Measurements from ENCODE around the gene TRIB2. TPM values are rescaled to one million over a fixed set of nuclear protein-coding genes. Genes with fewer than 3 reads are reported as not detected.

TRIB2 gene
- total RNA-seq, 1 donor, result 79.6 TPM

GRCh38 chr2:12694990-12695774, 21.6 kb upstream of the TRIB2 start:
- Histone ChIP-seq H4K20me1 (ENCODE audit: insufficient read depth, low read length) (no peaks in the 10 kb centered on the region), H3K27me3 (ENCODE audit: insufficient read depth, low read length) (no peaks in the 10 kb centered on the region), H3K4me2 (ENCODE audit: insufficient read depth, low read length) (no peak overlapping the region), H2AFZ (ENCODE audit: low read length) (no peak overlapping the region), H3K9me3 (ENCODE audit: low read depth, low read length) (no peaks in the 10 kb centered on the region), H3K79me2 (ENCODE audit: insufficient read depth, low read length) (no peaks in the 10 kb centered on the region), H3K27ac (ENCODE audit: low read depth, low read length) (no peak overlapping the region), H3K4me1 (ENCODE audit: insufficient read depth, low read length) (no peaks in the 10 kb centered on the region), H3K4me3 (ENCODE audit: insufficient read depth, low read length) (no peak overlapping the region), H3K36me3 (ENCODE audit: insufficient read depth, low read length) (no peaks in the 10 kb centered on the region)
- DNase-seq (ENCODE audit: insufficient read length, low spot score, missing footprints), result no peak
- TF ChIP-seq, protein P1, sequence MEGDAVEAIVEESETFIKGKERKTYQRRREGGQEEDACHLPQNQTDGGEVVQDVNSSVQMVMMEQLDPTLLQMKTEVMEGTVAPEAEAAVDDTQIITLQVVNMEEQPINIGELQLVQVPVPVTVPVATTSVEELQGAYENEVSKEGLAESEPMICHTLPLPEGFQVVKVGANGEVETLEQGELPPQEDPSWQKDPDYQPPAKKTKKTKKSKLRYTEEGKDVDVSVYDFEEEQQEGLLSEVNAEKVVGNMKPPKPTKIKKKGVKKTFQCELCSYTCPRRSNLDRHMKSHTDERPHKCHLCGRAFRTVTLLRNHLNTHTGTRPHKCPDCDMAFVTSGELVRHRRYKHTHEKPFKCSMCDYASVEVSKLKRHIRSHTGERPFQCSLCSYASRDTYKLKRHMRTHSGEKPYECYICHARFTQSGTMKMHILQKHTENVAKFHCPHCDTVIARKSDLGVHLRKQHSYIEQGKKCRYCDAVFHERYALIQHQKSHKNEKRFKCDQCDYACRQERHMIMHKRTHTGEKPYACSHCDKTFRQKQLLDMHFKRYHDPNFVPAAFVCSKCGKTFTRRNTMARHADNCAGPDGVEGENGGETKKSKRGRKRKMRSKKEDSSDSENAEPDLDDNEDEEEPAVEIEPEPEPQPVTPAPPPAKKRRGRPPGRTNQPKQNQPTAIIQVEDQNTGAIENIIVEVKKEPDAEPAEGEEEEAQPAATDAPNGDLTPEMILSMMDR (IDR thresholded peaks at IDR 0.05; ENCODE audit: extremely low read depth, low read depth, low read length), result no peak

- Histone ChIP-seq H3K27ac (ENCODE audit: low read depth, low read length) (no peak overlapping the region), H3K4me2 (ENCODE audit: insufficient read depth, low read length) (no peak overlapping the region), H3K27me3 (ENCODE audit: insufficient read depth, low read length) (no peaks in the 10 kb centered on the region), H3K4me1 (ENCODE audit: insufficient read depth, low read length) (peaks cover 20% of the 10 kb centered on the region), H3K9me3 (ENCODE audit: low read depth, low read length) (no peaks in the 10 kb centered on the region), H2AFZ (ENCODE audit: low read length) (no peak overlapping the region), H3K4me3 (ENCODE audit: insufficient read depth, low read length) (no peak overlapping the region), H3K36me3 (ENCODE audit: insufficient read depth, low read length) (no peaks in the 10 kb centered on the region), H3K79me2 (ENCODE audit: insufficient read depth, low read length) (no peaks in the 10 kb centered on the region), H4K20me1 (ENCODE audit: insufficient read depth, low read length) (no peaks in the 10 kb centered on the region)
- DNase-seq (ENCODE audit: insufficient read length, low spot score, missing footprints), result no peak
- TF ChIP-seq, protein P1 (IDR thresholded peaks at IDR 0.05; ENCODE audit: extremely low read depth, low read depth, low read length), result no peak
These were observed 19.1 kb upstream of the TRIB2 start for GRCh38 chr2:12697617-12698016.

DNA sequence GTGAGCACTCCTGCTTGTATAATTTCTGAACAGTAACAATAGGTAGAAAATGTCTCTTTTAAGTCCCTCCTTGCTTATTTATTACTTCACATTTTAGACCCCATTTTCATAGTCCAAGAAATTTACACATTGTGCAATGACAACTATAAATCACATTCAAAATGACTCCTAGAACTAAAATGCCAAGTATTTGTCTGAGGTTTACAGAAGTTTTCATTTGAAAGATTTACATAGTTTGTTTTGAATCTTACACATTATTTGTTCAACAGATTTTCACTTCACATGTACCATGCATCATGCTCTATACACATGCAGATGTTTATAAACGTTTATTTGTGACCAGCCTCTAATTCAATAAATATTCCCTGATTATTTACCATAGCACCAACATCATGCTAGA, 15.7 kb upstream of the TRIB2 start:
- TF ChIP-seq, protein P1 (IDR thresholded peaks at IDR 0.05; ENCODE audit: extremely low read depth, low read depth, low read length), result no peak
- peak overlapping the region; percentile 80 for H3K4me2 ChIP-seq (ENCODE audit: insufficient read depth, low read length)
- no peaks in the 10 kb centered on the region for H3K79me2 ChIP-seq (ENCODE audit: insufficient read depth, low read length)
- peaks cover 40% of the 10 kb centered on the region for H3K4me1 ChIP-seq (ENCODE audit: insufficient read depth, low read length)
- no peaks in the 10 kb centered on the region for H3K36me3 ChIP-seq (ENCODE audit: insufficient read depth, low read length)
- no peak for DNase-seq (ENCODE audit: insufficient read length, low spot score, missing footprints)
- H4K20me1 ChIP-seq (ENCODE audit: insufficient read depth, low read length), result no peaks in the 10 kb centered on the region
- no peak overlapping the region for H3K27ac ChIP-seq (ENCODE audit: low read depth, low read length)
- no peaks in the 10 kb centered on the region for H3K9me3 ChIP-seq (ENCODE audit: low read depth, low read length)
- no peaks in the 10 kb centered on the region for H3K27me3 ChIP-seq (ENCODE audit: insufficient read depth, low read length)
- no peak overlapping the region for H3K4me3 ChIP-seq (ENCODE audit: insufficient read depth, low read length)
- no peak overlapping the region for H2AFZ ChIP-seq (ENCODE audit: low read length)

DNA sequence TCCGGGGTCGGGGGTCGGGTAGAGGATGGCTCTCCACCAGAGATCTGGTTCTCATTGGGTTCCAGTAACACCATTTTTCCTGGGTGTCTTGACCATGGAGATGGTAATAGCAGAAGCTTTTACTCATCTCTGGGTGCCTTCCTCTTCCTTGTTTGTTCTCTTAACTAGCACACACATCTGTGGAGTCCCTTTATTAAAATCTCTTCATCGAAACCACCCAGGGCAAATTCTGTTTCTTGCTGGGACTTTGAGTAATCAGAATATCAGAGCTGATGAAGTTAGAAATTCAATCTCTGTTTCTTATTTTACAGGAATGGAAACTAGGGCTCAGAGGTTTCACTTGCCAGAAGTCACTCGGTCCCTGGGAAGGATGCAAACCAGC, 15.0 kb upstream of the TRIB2 start:
- H2AFZ ChIP-seq (ENCODE audit: low read length), result peak overlapping the region; percentile 51
- no peaks in the 10 kb centered on the region for H4K20me1 ChIP-seq (ENCODE audit: insufficient read depth, low read length)
- H3K79me2 ChIP-seq (ENCODE audit: insufficient read depth, low read length), result no peaks in the 10 kb centered on the region
- H3K4me1 ChIP-seq (ENCODE audit: insufficient read depth, low read length), result peaks cover 40% of the 10 kb centered on the region
- H3K27me3 ChIP-seq (ENCODE audit: insufficient read depth, low read length), result no peaks in the 10 kb centered on the region
- TF ChIP-seq, protein P1 (IDR thresholded peaks at IDR 0.05; ENCODE audit: extremely low read depth, low read depth, low read length), result no peak
- H3K9me3 ChIP-seq (ENCODE audit: low read depth, low read length), result no peaks in the 10 kb centered on the region
- no peaks in the 10 kb centered on the region for H3K36me3 ChIP-seq (ENCODE audit: insufficient read depth, low read length)
- no peak for DNase-seq (ENCODE audit: insufficient read length, low spot score, missing footprints)
- H3K4me2 ChIP-seq (ENCODE audit: insufficient read depth, low read length), result peak overlapping the region; percentile 80
- H3K27ac ChIP-seq (ENCODE audit: low read depth, low read length), result peak overlapping the region; percentile 96
- H3K4me3 ChIP-seq (ENCODE audit: insufficient read depth, low read length), result peak overlapping the region; percentile 22

Measured in osteoblast (primary cell).